Transverse colon (tissue), 4 donors: ENCODE results near the gene IL17REL. TPM values are rescaled to one million over a fixed set of nuclear protein-coding genes. Genes with fewer than 3 reads are reported as not detected.

Experiments used
- DNase-seq: peaks from one replicate; pipeline ENCODE4 v3.0.0-alpha.2; 2019
- H3K27ac ChIP-seq, 4 donors: fragments of 200-600 bp; sonication (generic); 2 replicates each; pipeline ENCODE4 v1.5.1; 2016 to 2018; ENCODE audit warnings: inconsistent platforms in 4 of 4
- H3K27me3 ChIP-seq: fragments of 200-600 bp; sonication (generic); 2 replicates; pipeline ENCODE4 v1.5.1; 2017; ENCODE audit warnings: inconsistent platforms
- H3K36me3 ChIP-seq, 4 donors: fragments of 200-600 bp; sonication (generic); 2 replicates each; pipeline ENCODE4 v1.5.1; 2017 to 2019; ENCODE audit warnings: inconsistent platforms in 4 of 4
- H3K4me1 ChIP-seq, 4 donors: fragments of 200-600 bp; sonication (generic); 2 replicates each; pipeline ENCODE4 v1.5.1; 2017 to 2020; ENCODE audit warnings: inconsistent platforms in 4 of 4
- H3K4me3 ChIP-seq, 4 donors: fragments of 200-600 bp; sonication (generic); 1 replicate in 1 of 4; 2 replicates in 3 of 4; pipeline versions ENCODE4 v1.5.1 to v1.6.1; 2017 to 2019; ENCODE audit warnings: inconsistent platforms in 4 of 4
- H3K9me3 ChIP-seq, 2 donors: fragments of 200-600 bp; sonication (generic); 2 replicates each; pipeline ENCODE4 v1.5.1; 2017 to 2019; ENCODE audit warnings: inconsistent platforms in 2 of 2
- CTCF ChIP-seq, 5 experiments: fragments of 200-600 bp in 3 of 5; fragments of 450-650 bp in 2 of 5; sonication (generic) in 3 of 5; IDR thresholded peaks; 1 replicate in 2 of 5; 2 replicates in 3 of 5; pipeline ENCODE4 v1.5.1; 2016 to 2017; ENCODE audit warnings: antibody characterized with exemption in 5 of 5, inconsistent platforms in 3 of 5, mild to moderate bottlenecking in 2 of 5, moderate library complexity in 1 of 5
- EP300 ChIP-seq: sonication (generic); formaldehyde crosslinking; IDR thresholded peaks from one replicate; pipeline ENCODE4 v1.6.1; 2017; ENCODE audit warnings: antibody characterized with exemption, low read depth
- POLR2A ChIP-seq: fragments of 450-650 bp; IDR thresholded peaks from one replicate; pipeline ENCODE4 v1.6.1; 2016; ENCODE audit warnings: antibody characterized with exemption, mild to moderate bottlenecking, moderate library complexity
- POLR2AphosphoS5 ChIP-seq, 3 donors: sonication (generic); formaldehyde crosslinking; IDR thresholded peaks; one replicate each; pipeline ENCODE4 v1.6.1; 2016; ENCODE audit warnings: antibody characterized with exemption in 3 of 3
- WGBS, 2 donors: methylation state at CpG; one replicate each; pipeline ENCODE4 v1.1.5; 2018; ENCODE audit warnings: low coverage in 1 of 2; 5-methylcytosine and 5-hydroxymethylcytosine counted together
- in situ Hi-C, 4 donors: fragments of 200-750 bp; cut with MboI; loops; one replicate each; pipeline versions ENCODE4 v1.15.0 to v1.15.1; 2017; ENCODE audit warnings: low sequenced_read_pairs in 3 of 4, low pct_ligation_motif_present in 1 of 4, low pct_unique_long_range_greater_than_20kb in 1 of 4
- intact Hi-C: fragments of 100-400 bp; cut with DNase I; formaldehyde crosslinking; loops from one replicate; pipeline ENCODE4 v1.15.1; 2023; ENCODE audit warnings: low total_unique reads
- total RNA-seq, 4 donors: library from RNA; depleted of rRNA; stranded (reverse); fragments of >200 nt; gene quantifications; one replicate each; pipeline ENCODE4 v1.1.0, GENCODE V29; 2016

IL17REL gene
- total RNA-seq, 4 donors from 2014 or later, result 0.32 to 2.2 (median 1.3) TPM

DNA sequence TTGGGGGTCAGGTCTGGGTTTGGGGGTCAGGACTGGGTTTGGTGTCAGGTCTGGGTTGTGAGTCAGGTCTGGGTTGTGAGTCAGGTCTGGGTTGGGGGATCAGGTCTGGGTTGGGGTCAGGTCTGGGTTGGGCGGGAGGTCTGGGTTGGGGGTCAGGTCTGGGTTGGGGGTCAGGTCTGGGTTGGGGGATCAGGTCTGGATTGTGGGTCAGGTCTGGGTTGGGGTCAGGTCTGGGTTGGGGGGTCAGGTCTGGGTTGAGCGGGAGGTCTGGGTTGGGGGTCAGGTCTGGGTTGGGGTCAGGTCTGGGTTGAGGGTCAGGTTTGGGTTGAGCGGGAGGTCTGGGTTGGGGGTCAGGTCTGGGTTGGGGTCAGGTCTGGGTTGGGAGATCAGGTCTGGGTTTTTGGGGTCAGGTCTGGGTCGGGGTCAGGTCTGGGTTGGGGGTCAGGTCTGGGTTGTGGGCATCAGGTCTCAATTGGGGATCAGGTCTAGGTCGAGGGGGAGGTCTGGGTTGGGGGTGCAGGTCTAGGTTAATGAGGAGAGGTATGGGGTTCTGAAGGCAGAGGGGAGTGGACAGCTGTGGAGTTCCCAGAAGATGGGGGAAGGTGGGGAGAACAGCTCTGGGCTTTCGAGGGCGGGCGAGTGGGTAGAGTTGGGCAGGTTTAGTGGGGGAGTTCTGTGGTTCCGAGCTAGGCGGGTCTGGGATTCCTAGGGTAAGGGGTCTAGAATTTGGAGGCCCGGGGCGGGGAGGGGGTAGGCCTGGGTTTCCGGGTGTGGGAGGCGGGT is 44.9 kb upstream of the IL17REL start:
- H3K4me1 ChIP-seq, result peaks cover 0 to 8% (median 1%) of the 10 kb centered on the region in 4 donors
- peaks cover 49% of the 10 kb centered on the region for H3K27me3 ChIP-seq
- no peaks in the 10 kb centered on the region for H3K36me3 ChIP-seq
- in situ Hi-C loops (no loop called here), intact Hi-C loops (no loop called here)
- WGBS, 2 donors, result 73 to 77% methylated on average over 6 to 14 of the region's 14 CpGs
- no peak for DNase-seq
- H3K9me3 ChIP-seq, result peaks cover 0 to 6% of the 10 kb centered on the region in 2 donors
- no peak overlapping the region for H3K4me3 ChIP-seq
- TF ChIP-seq EP300 (no peak), CTCF (IDR thresholded peaks at IDR 0.05) (no peak), POLR2A (no peak), POLR2AphosphoS5 (IDR thresholded peaks at IDR 0.05) (no peak)
- no peak overlapping the region for H3K27ac ChIP-seq

GRCh38 chr22:50056214-50056972 is 43.8 kb upstream of the IL17REL start:
- Histone ChIP-seq H3K4me3 (no peak overlapping the region), H3K9me3 (peaks cover 0 to 6% of the 10 kb centered on the region in 2 donors), H3K27me3 (peaks cover 44% of the 10 kb centered on the region), H3K27ac (no peak overlapping the region), H3K36me3 (no peaks in the 10 kb centered on the region), H3K4me1 (peaks cover 0 to 8% (median 1%) of the 10 kb centered on the region in 4 donors)
- intact Hi-C loops (no loop called here), in situ Hi-C loops (no loop called here)
- 70 to 75% methylated on average over 15 to 34 of the region's 34 CpGs for WGBS, 2 donors
- no peak for DNase-seq
- TF ChIP-seq CTCF (IDR thresholded peaks at IDR 0.05), result no peak
- no peak for TF ChIP-seq POLR2AphosphoS5 (IDR thresholded peaks at IDR 0.05)
- no peak for TF ChIP-seq EP300
- TF ChIP-seq POLR2A, result no peak

GRCh38 chr22:50053861-50054260 is 41.3 kb upstream of the IL17REL start:
- Histone ChIP-seq H3K36me3 (no peaks in the 10 kb centered on the region), H3K9me3 (peaks cover 0 to 6% of the 10 kb centered on the region in 2 donors), H3K4me1 (peaks cover 0 to 6% (median 1%) of the 10 kb centered on the region in 4 donors), H3K27ac (no peak overlapping the region), H3K27me3 (peaks cover 19% of the 10 kb centered on the region), H3K4me3 (no peak overlapping the region)
- in situ Hi-C loops, result no loop called here
- WGBS, 2 donors, result 52% methylated on average over 18 of the region's 18 CpGs; no CpG with 5 or more reads in 1 of the 2 donors
- TF ChIP-seq CTCF (IDR thresholded peaks at IDR 0.05) (no peak), EP300 (no peak), POLR2A (no peak), POLR2AphosphoS5 (IDR thresholded peaks at IDR 0.05) (no peak)
- intact Hi-C loops, result no loop called here
- no peak for DNase-seq

DNA sequence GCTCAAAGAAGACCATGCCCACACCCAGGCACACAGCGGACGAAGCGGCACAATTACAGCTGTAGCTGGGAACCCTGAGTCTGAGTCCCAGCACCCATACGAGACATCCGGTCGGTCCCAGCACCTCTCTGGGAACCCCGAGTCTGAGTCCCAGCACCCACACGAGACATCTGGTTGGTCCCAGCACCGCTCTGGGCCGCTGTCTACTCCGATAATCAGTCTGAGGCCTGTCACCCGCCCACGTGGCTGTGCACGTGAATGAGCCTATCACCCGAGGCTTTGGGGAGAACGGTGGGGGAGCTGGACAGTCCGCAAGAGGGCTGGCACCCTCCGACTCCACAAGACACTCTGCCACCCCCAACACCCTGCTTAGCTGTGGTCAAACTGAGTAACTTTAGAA is 39.4 kb upstream of the IL17REL start:
- no peak for DNase-seq
- in situ Hi-C loops (no loop called here), intact Hi-C loops (no loop called here)
- TF ChIP-seq CTCF (IDR thresholded peaks at IDR 0.05) (no peak), EP300 (no peak), POLR2A (no peak), POLR2AphosphoS5 (IDR thresholded peaks at IDR 0.05) (no peak)
- Histone ChIP-seq H3K9me3 (peaks cover 0 to 6% of the 10 kb centered on the region in 2 donors), H3K4me3 (no peak overlapping the region), H3K27me3 (peaks cover 12% of the 10 kb centered on the region), H3K36me3 (no peaks in the 10 kb centered on the region), H3K27ac (no peak overlapping the region), H3K4me1 (no peaks in the 10 kb centered on the region)
- 86 to 100% methylated on average over 1 to 18 of the region's 18 CpGs for WGBS, 2 donors
